OCI-LY1 (cell line): ENCODE data around the gene USP34.

Experiments
- H2AFZ ChIP-seq: fragments of 200-600 bp; sonication (generic), shearing (Covaris generic); 2 replicates; pipeline ENCODE4 v1.6.0; 2014; ENCODE audit warnings: antibody characterized with exemption, mild to moderate bottlenecking, low read length
- H3F3A ChIP-seq: fragments of 200-600 bp; sonication (generic), shearing (Covaris generic); 2 replicates; pipeline ENCODE4 v1.6.0; 2014; ENCODE audit warnings: mild to moderate bottlenecking, antibody characterized with exemption, low read length, moderate library complexity; ENCODE audit not compliant: insufficient read depth
- H3K27ac ChIP-seq: fragments of 200-600 bp; sonication (generic); 2 replicates; pipeline ENCODE4 v1.5.1; 2014; ENCODE audit warnings: low read length, mixed run types, mild to moderate bottlenecking, low read depth; ENCODE audit not compliant: poor library complexity, severe bottlenecking
- H3K27me3 ChIP-seq: fragments of 200-600 bp; sonication (generic); 2 replicates; pipeline ENCODE4 v1.6.0; 2014; ENCODE audit warnings: antibody characterized with exemption, mild to moderate bottlenecking, low read length, moderate library complexity; ENCODE audit not compliant: insufficient read depth
- H3K36me3 ChIP-seq: fragments of 200-600 bp; sonication (generic); 2 replicates; pipeline ENCODE4 v1.6.1; 2014; ENCODE audit warnings: mild to moderate bottlenecking, antibody characterized with exemption, low read length, moderate library complexity, mixed read lengths; ENCODE audit not compliant: insufficient read depth
- H3K4me1 ChIP-seq: fragments of 200-600 bp; sonication (generic); 2 replicates; pipeline ENCODE4 v1.5.1; 2014; ENCODE audit warnings: mild to moderate bottlenecking, low read length, moderate library complexity; ENCODE audit not compliant: insufficient read depth, severe bottlenecking
- H3K4me2 ChIP-seq: fragments of 200-600 bp; sonication (generic), shearing (Covaris generic); 2 replicates; pipeline ENCODE4 v1.6.1; 2014; ENCODE audit warnings: low read length
- H3K4me3 ChIP-seq: fragments of 200-600 bp; sonication (generic); 2 replicates; pipeline ENCODE4 v1.5.1; 2014; ENCODE audit warnings: low read length, low read depth, mild to moderate bottlenecking, mixed read lengths; ENCODE audit not compliant: poor library complexity, severe bottlenecking
- H3K79me2 ChIP-seq: fragments of 200-600 bp; shearing (Covaris generic); 2 replicates; pipeline ENCODE4 v1.6.1; 2016; ENCODE audit warnings: mixed run types, low read length, mixed read lengths; ENCODE audit not compliant: insufficient read depth
- H3K9ac ChIP-seq: fragments of 200-600 bp; sonication (generic), shearing (Covaris generic); 2 replicates; pipeline ENCODE4 v1.6.1; 2014; ENCODE audit warnings: mild to moderate bottlenecking, low read length, mixed read lengths
- H3K9me2 ChIP-seq: fragments of 200-600 bp; sonication (generic), shearing (Covaris generic); 2 replicates; pipeline ENCODE4 v1.6.1; 2014; ENCODE audit warnings: low read depth, mild to moderate bottlenecking, low read length, mixed read lengths
- H3K9me3 ChIP-seq: fragments of 200-600 bp; shearing (Covaris generic); 2 replicates; pipeline ENCODE4 v1.6.1; 2014; ENCODE audit warnings: low read length, mixed read lengths
- H4K20me1 ChIP-seq: fragments of 200-600 bp; sonication (generic), shearing (Covaris generic); 2 replicates; pipeline ENCODE4 v1.6.0; 2016; ENCODE audit warnings: mild to moderate bottlenecking, low read length; ENCODE audit not compliant: insufficient read depth
- CTCF ChIP-seq: fragments of 200-600 bp; sonication (generic), shearing (Covaris generic); IDR thresholded peaks from 2 replicates; pipeline ENCODE4 v1.5.1; 2017; ENCODE audit warnings: mild to moderate bottlenecking, antibody characterized with exemption, low read length, moderate library complexity, mixed read lengths
- EZH2 ChIP-seq: fragments of 200-600 bp; sonication (generic), shearing (Covaris generic); IDR thresholded peaks from 2 replicates; pipeline ENCODE4 v1.8.0; 2017; ENCODE audit warnings: borderline replicate concordance, mixed run types, mild to moderate bottlenecking, antibody characterized with exemption, low read length, moderate library complexity, mixed read lengths

Gene USP34

GRCh38 chr2:61405813-61406212 is 65.1 kb downstream of the USP34 start:
- Histone ChIP-seq H3K36me3 (peaks cover 40% of the 10 kb centered on the region), H3K9ac (no peak overlapping the region), H3K4me3 (no peak overlapping the region), H3F3A (no peaks in the 10 kb centered on the region), H4K20me1 (no peaks in the 10 kb centered on the region), H3K79me2 (peaks cover 15% of the 10 kb centered on the region), H3K27ac (no peak overlapping the region), H3K4me2 (no peak overlapping the region), H3K4me1 (no peaks in the 10 kb centered on the region), H3K9me3 (no peaks in the 10 kb centered on the region), H3K27me3 (no peaks in the 10 kb centered on the region), H3K9me2 (no peaks in the 10 kb centered on the region), H2AFZ (no peak overlapping the region)
- TF ChIP-seq CTCF: no peak
- TF ChIP-seq EZH2: no peak

- H3K4me3 ChIP-seq: no peak overlapping the region
- H3K27me3 ChIP-seq: no peaks in the 10 kb centered on the region
- H3K36me3 ChIP-seq: peaks cover 36% of the 10 kb centered on the region
- H3K4me2 ChIP-seq: no peak overlapping the region
- H4K20me1 ChIP-seq: no peaks in the 10 kb centered on the region
- no peaks in the 10 kb centered on the region for H3K9me3 ChIP-seq
- no peaks in the 10 kb centered on the region for H3F3A ChIP-seq
- H3K4me1 ChIP-seq: no peaks in the 10 kb centered on the region
- no peaks in the 10 kb centered on the region for H3K9me2 ChIP-seq
- H3K79me2 ChIP-seq: peaks cover 6% of the 10 kb centered on the region
- H3K9ac ChIP-seq: no peak overlapping the region
- TF ChIP-seq CTCF: no peak
- TF ChIP-seq EZH2: no peak
- no peak overlapping the region for H2AFZ ChIP-seq
- H3K27ac ChIP-seq: no peak overlapping the region
Measured at GRCh38 chr2:61404438-61404837, 66.4 kb downstream of the USP34 start.

- peaks cover 27% of the 10 kb centered on the region for H3K36me3 ChIP-seq
- H3K27me3 ChIP-seq: no peaks in the 10 kb centered on the region
- no peaks in the 10 kb centered on the region for H3K79me2 ChIP-seq
- H3K9me2 ChIP-seq: no peaks in the 10 kb centered on the region
- no peaks in the 10 kb centered on the region for H3F3A ChIP-seq
- TF ChIP-seq EZH2 (no peak), CTCF (no peak)
- H3K9ac ChIP-seq: no peak overlapping the region
- no peaks in the 10 kb centered on the region for H3K4me1 ChIP-seq
- H3K9me3 ChIP-seq: no peaks in the 10 kb centered on the region
- H4K20me1 ChIP-seq: no peaks in the 10 kb centered on the region
- no peak overlapping the region for H3K4me3 ChIP-seq
- H2AFZ ChIP-seq: no peak overlapping the region
- H3K27ac ChIP-seq: no peak overlapping the region
- H3K4me2 ChIP-seq: no peak overlapping the region
Measured at GRCh38 chr2:61398413-61398812, 72.5 kb downstream of the USP34 start.
